Neural cell (in vitro differentiated cells): Measurements from ENCODE around the gene CACNA1I. TPM values are rescaled to one million over a fixed set of nuclear protein-coding genes. Genes with fewer than 3 reads are reported as not detected.

Source experiments
- H2AFZ ChIP-seq: fragments of 200-600, 300-800 bp; sonication (generic), shearing (Covaris generic); 2 replicates; pipeline ENCODE4 v1.6.0; 2014; ENCODE audit warnings: low read depth, mild to moderate bottlenecking, antibody characterized with exemption, low read length, moderate library complexity
- H3F3A ChIP-seq: fragments of 200-600 bp; shearing (Covaris generic); 2 replicates; pipeline ENCODE4 v1.6.1; 2016; ENCODE audit warnings: mild to moderate bottlenecking, moderate library complexity, mixed read lengths, antibody characterized with exemption, low read length; ENCODE audit not compliant: insufficient read depth, poor library complexity, severe bottlenecking
- H3K27ac ChIP-seq: fragments of 200-600, 300-800 bp; sonication (generic), shearing (Covaris generic); 2 replicates; pipeline ENCODE4 v1.5.1; 2014; ENCODE audit warnings: mild to moderate bottlenecking, low read length, moderate library complexity
- H3K27me3 ChIP-seq: fragments of 300-800, 200-600 bp; sonication (generic), shearing (Covaris generic); 2 replicates; pipeline ENCODE4 v1.6.0; 2014; ENCODE audit warnings: mild to moderate bottlenecking, low read depth, low read length, moderate library complexity; ENCODE audit not compliant: insufficient read depth
- H3K36me3 ChIP-seq: fragments of 300-800, 200-600 bp; sonication (generic), shearing (Covaris generic); 2 replicates; pipeline ENCODE4 v1.5.1; 2014; ENCODE audit warnings: mild to moderate bottlenecking, antibody characterized with exemption, low read length, moderate library complexity; ENCODE audit not compliant: insufficient read depth
- H3K4me2 ChIP-seq: fragments of 300-800, 200-600 bp; sonication (generic), shearing (Covaris generic); 2 replicates; pipeline ENCODE4 v1.6.0; 2014; ENCODE audit warnings: mild to moderate bottlenecking, low read length
- H3K4me3 ChIP-seq: fragments of 300-800, 200-600 bp; sonication (generic), shearing (Covaris generic); 2 replicates; pipeline ENCODE4 v1.5.1; 2014; ENCODE audit warnings: mild to moderate bottlenecking, low read length, moderate library complexity
- H3K79me2 ChIP-seq: fragments of 200-600 bp; shearing (Covaris generic); replicated peaks from 2 replicates; pipeline ENCODE4 v1.6.0; 2014; ENCODE audit warnings: mild to moderate bottlenecking, low read length, moderate library complexity; ENCODE audit not compliant: insufficient read depth
- H3K9ac ChIP-seq: fragments of 300-800, 200-600 bp; sonication (generic), shearing (Covaris generic); 2 replicates; pipeline ENCODE4 v1.6.1; 2016; ENCODE audit warnings: mild to moderate bottlenecking, low read length, mixed read lengths
- H3K9me2 ChIP-seq: fragments of 200-600 bp; shearing (Covaris generic); 2 replicates; pipeline ENCODE4 v1.6.1; 2016; ENCODE audit warnings: mild to moderate bottlenecking, low read length, mixed read lengths; ENCODE audit not compliant: insufficient read depth
- H3K9me3 ChIP-seq: fragments of 200-600, 300-800 bp; sonication (generic), shearing (Covaris generic); 2 replicates; pipeline ENCODE4 v1.6.1; 2016; ENCODE audit warnings: mild to moderate bottlenecking, mixed run types, low read length, moderate library complexity, mixed read lengths
- H4K20me1 ChIP-seq: fragments of 200-600 bp; shearing (Covaris generic); 2 replicates; pipeline ENCODE4 v1.6.1; 2016; ENCODE audit warnings: mild to moderate bottlenecking, mixed run types; ENCODE audit not compliant: insufficient read depth
- CTCF ChIP-seq: fragments of 450-650 bp; IDR thresholded peaks from 2 replicates; pipeline ENCODE4 v1.5.1; 2014; ENCODE audit warnings: antibody characterized with exemption, mild to moderate bottlenecking, moderate library complexity; ENCODE audit not compliant: poor library complexity, severe bottlenecking
- EP300 ChIP-seq: fragments of 450-650 bp; conservative IDR thresholded peaks from 2 replicates; pipeline ENCODE4 v1.6.1; 2014; ENCODE audit warnings: antibody characterized with exemption, mild to moderate bottlenecking, moderate library complexity; ENCODE audit not compliant: poor library complexity, severe bottlenecking
- EZH2 ChIP-seq: fragments of 200-600, 300-800 bp; shearing (Covaris generic), sonication (generic); IDR thresholded peaks from 2 replicates; pipeline ENCODE4 v1.6.1; 2014; ENCODE audit warnings: antibody characterized with exemption, low read length, borderline replicate concordance, mild to moderate bottlenecking; ENCODE audit not compliant: insufficient read depth, poor library complexity, severe bottlenecking
- POLR2AphosphoS5 ChIP-seq: IDR thresholded peaks from 2 replicates; pipeline ENCODE4 v1.6.1; 2012
- RAD21 ChIP-seq: fragments of 450-650 bp; conservative IDR thresholded peaks from 2 replicates; pipeline ENCODE4 v1.6.1; 2014; ENCODE audit warnings: antibody characterized with exemption, mild to moderate bottlenecking, moderate library complexity
- REST ChIP-seq: IDR thresholded peaks from 2 replicates; pipeline ENCODE4 v1.6.1; 2012; ENCODE audit warnings: borderline replicate concordance
- SMC3 ChIP-seq: fragments of 450-650 bp; conservative IDR thresholded peaks from 2 replicates; pipeline ENCODE4 v1.6.1; 2014; ENCODE audit warnings: antibody characterized with exemption, mild to moderate bottlenecking, moderate library complexity; ENCODE audit not compliant: poor library complexity
- TAF1 ChIP-seq: IDR thresholded peaks from 2 replicates; pipeline ENCODE4 v1.6.1; 2012; ENCODE audit warnings: low read depth
- polyA plus RNA-seq: library from polyadenylated mRNA; depleted of rRNA; stranded (reverse); fragments of >200 nt; gene quantifications from 2 replicates; pipeline ENCODE4 v1.2.3, GENCODE V29; 2014

The CACNA1I gene
- polyA plus RNA-seq, 1 donor from 2014 or later = 1.9 TPM

GRCh38 chr22:39543095-39543494, 27.5 kb upstream of the CACNA1I start:
- Histone ChIP-seq H3K36me3 (no peaks in the 10 kb centered on the region), H2AFZ (no peak overlapping the region), H3K4me2 (no peak overlapping the region), H3K27ac (no peak overlapping the region), H3K9ac (no peak overlapping the region), H3K4me3 (no peak overlapping the region), H4K20me1 (no peaks in the 10 kb centered on the region), H3K9me2 (no peaks in the 10 kb centered on the region), H3K9me3 (no peaks in the 10 kb centered on the region), H3F3A (no peaks in the 10 kb centered on the region), H3K27me3 (peaks cover 35% of the 10 kb centered on the region), H3K79me2 (no peaks in the 10 kb centered on the region)
- TF ChIP-seq TAF1 (no peak), CTCF (peak; percentile 42), REST (no peak), POLR2AphosphoS5 (no peak), RAD21 (peak; percentile 44), SMC3 (peak; percentile 58), EP300 (no peak), EZH2 (no peak)

GRCh38 chr22:39545386-39546365, 24.9 kb upstream of the CACNA1I start:
- Histone ChIP-seq H3K9me2 (no peaks in the 10 kb centered on the region), H3K27me3 (peaks cover 39% of the 10 kb centered on the region), H4K20me1 (no peaks in the 10 kb centered on the region), H3K4me3 (no peak overlapping the region), H2AFZ (no peak overlapping the region), H3K9me3 (no peaks in the 10 kb centered on the region), H3K4me2 (no peak overlapping the region), H3K79me2 (no peaks in the 10 kb centered on the region), H3F3A (no peaks in the 10 kb centered on the region), H3K27ac (no peak overlapping the region), H3K36me3 (no peaks in the 10 kb centered on the region), H3K9ac (no peak overlapping the region)
- TF ChIP-seq RAD21 (no peak), CTCF (no peak), REST (peak; percentile 88)
